Neural progenitor cell (in vitro differentiated cells): ENCODE data around the gene AUH. TPM values are rescaled to one million over a fixed set of nuclear protein-coding genes. Genes with fewer than 3 reads are reported as not detected.

Source experiments
- DNase-seq: peaks from one replicate; pipeline ENCODE4 v3.0.0-alpha.2; 2016; ENCODE audit warnings: low spot score
- H2AFZ ChIP-seq: fragments of 200-600 bp; sonication (generic); replicated peaks from 2 replicates; pipeline ENCODE4 v1.6.1; 2016; ENCODE audit warnings: antibody characterized with exemption
- H3F3A ChIP-seq: fragments of 200-600 bp; sonication (generic); 2 replicates; pipeline ENCODE4 v1.6.1; 2016; ENCODE audit warnings: antibody characterized with exemption, low read depth
- H3K27ac ChIP-seq: fragments of 200-600 bp; sonication (generic); 2 replicates; pipeline ENCODE4 v1.5.1; 2016; ENCODE audit warnings: mild to moderate bottlenecking
- H3K27me3 ChIP-seq: fragments of 200-600 bp; sonication (generic); 2 replicates; pipeline ENCODE4 v1.6.1; 2016; ENCODE audit warnings: mild to moderate bottlenecking, moderate library complexity
- H3K36me3 ChIP-seq: fragments of 200-600 bp; sonication (generic); 2 replicates; pipeline ENCODE4 v1.5.1; 2016
- H3K4me1 ChIP-seq: fragments of 200-600 bp; sonication (generic); 2 replicates; pipeline ENCODE4 v1.6.1; 2016; ENCODE audit warnings: mixed run types
- H3K4me2 ChIP-seq: fragments of 200-600 bp; sonication (generic); 2 replicates; pipeline ENCODE4 v1.6.1; 2016
- H3K4me3 ChIP-seq: fragments of 200-600 bp; sonication (generic); 2 replicates; pipeline ENCODE4 v1.5.1; 2016
- H3K79me2 ChIP-seq: fragments of 200-600 bp; sonication (generic); 2 replicates; pipeline ENCODE4 v1.6.1; 2016; ENCODE audit warnings: low read depth
- H3K9ac ChIP-seq: fragments of 200-600 bp; sonication (generic); 2 replicates; pipeline ENCODE4 v1.6.1; 2016
- H3K9me3 ChIP-seq: fragments of 200-600 bp; sonication (generic); 2 replicates; pipeline ENCODE4 v1.5.1; 2016; ENCODE audit warnings: low read depth
- H4K20me1 ChIP-seq: fragments of 200-600 bp; sonication (generic); 2 replicates; pipeline ENCODE4 v1.6.1; 2016; ENCODE audit warnings: low read depth
- H3K27ac Mint-ChIP-seq: 3 replicates; pipeline ENCODE4 v1.8.0; 2021; ENCODE audit warnings: mixed read lengths
- H3K27me3 Mint-ChIP-seq: 2 replicates; pipeline ENCODE4 v1.8.0; 2022; ENCODE audit warnings: low read depth, mild to moderate bottlenecking, inconsistent platforms, moderate library complexity, mixed read lengths; ENCODE audit not compliant: insufficient read depth
- H3K36me3 Mint-ChIP-seq: 3 replicates; pipeline ENCODE4 v1.8.0; 2021; ENCODE audit warnings: mixed read lengths
- H3K4me1 Mint-ChIP-seq: 3 replicates; pipeline ENCODE4 v1.8.0; 2021; ENCODE audit warnings: mixed read lengths
- H3K4me3 Mint-ChIP-seq: 3 replicates; pipeline ENCODE4 v1.8.0; 2021; ENCODE audit warnings: mild to moderate bottlenecking, moderate library complexity, mixed read lengths
- H3K9me3 Mint-ChIP-seq: 3 replicates; pipeline ENCODE4 v1.8.0; 2020; ENCODE audit warnings: mixed read lengths
- CTCF ChIP-seq: fragments of 200-600 bp; sonication (generic); IDR thresholded peaks from 2 replicates; pipeline ENCODE4 v1.5.1; 2017; ENCODE audit warnings: antibody characterized with exemption, mild to moderate bottlenecking
- EZH2 ChIP-seq: fragments of 200-600 bp; sonication (generic); IDR thresholded peaks from 2 replicates; pipeline ENCODE4 v1.6.1; 2017; ENCODE audit warnings: antibody characterized with exemption, mild to moderate bottlenecking, moderate library complexity
- EZH2phosphoT487 ChIP-seq: fragments of 200-600 bp; sonication (generic); IDR thresholded peaks from 2 replicates; pipeline ENCODE4 v1.6.1; 2017; ENCODE audit warnings: antibody characterized with exemption
- total RNA-seq: library from RNA; depleted of rRNA; stranded (reverse); fragments of >200 nt; gene quantifications from 2 replicates; pipeline ENCODE4 v1.2.3, GENCODE V29; 2015; ENCODE audit warnings: low replicate concordance

Gene AUH
- total RNA-seq, 1 donor from 2014 or later = 17.3 TPM

- Mint-ChIP-seq H3K36me3 (peaks cover 6% of the 10 kb centered on the region), H3K9me3 (no peaks in the 10 kb centered on the region), H3K4me3 (no peak overlapping the region), H3K4me1 (no peaks in the 10 kb centered on the region), H3K27ac (no peak overlapping the region), H3K27me3 (peaks cover 2% of the 10 kb centered on the region)
- H3K4me1 ChIP-seq = no peaks in the 10 kb centered on the region
- no peaks in the 10 kb centered on the region for H4K20me1 ChIP-seq
- TF ChIP-seq CTCF (no peak), EZH2phosphoT487 (no peak), EZH2 (no peak)
- no peaks in the 10 kb centered on the region for H3K79me2 ChIP-seq
- no peak overlapping the region for H3K27ac ChIP-seq
- H3K36me3 ChIP-seq = no peaks in the 10 kb centered on the region
- no peak overlapping the region for H3K4me2 ChIP-seq
- H3K4me3 ChIP-seq = no peak overlapping the region
- no peak overlapping the region for H2AFZ ChIP-seq
- no peak overlapping the region for H3K9ac ChIP-seq
- H3K9me3 ChIP-seq = no peaks in the 10 kb centered on the region
- H3K27me3 ChIP-seq = no peaks in the 10 kb centered on the region
- DNase-seq = no peak
- no peaks in the 10 kb centered on the region for H3F3A ChIP-seq
Observed at GRCh38 chr9:91214086-91214485, 147.6 kb downstream of the AUH start.

- no peak overlapping the region for H3K27ac ChIP-seq
- Mint-ChIP-seq H3K4me1 (no peaks in the 10 kb centered on the region), H3K4me3 (no peak overlapping the region), H3K36me3 (peaks cover 3% of the 10 kb centered on the region), H3K27ac (no peak overlapping the region), H3K9me3 (no peaks in the 10 kb centered on the region), H3K27me3 (peaks cover 2% of the 10 kb centered on the region)
- no peaks in the 10 kb centered on the region for H3F3A ChIP-seq
- H3K79me2 ChIP-seq = no peaks in the 10 kb centered on the region
- H3K9me3 ChIP-seq = no peaks in the 10 kb centered on the region
- no peak overlapping the region for H3K9ac ChIP-seq
- H3K27me3 ChIP-seq = no peaks in the 10 kb centered on the region
- DNase-seq = no peak
- H4K20me1 ChIP-seq = no peaks in the 10 kb centered on the region
- H3K4me1 ChIP-seq = no peaks in the 10 kb centered on the region
- H3K4me3 ChIP-seq = no peak overlapping the region
- no peak overlapping the region for H2AFZ ChIP-seq
- TF ChIP-seq EZH2 = no peak
- TF ChIP-seq EZH2phosphoT487 = no peak
- TF ChIP-seq CTCF = no peak
- H3K4me2 ChIP-seq = no peak overlapping the region
- H3K36me3 ChIP-seq = no peaks in the 10 kb centered on the region
Observed at GRCh38 chr9:91212596-91213243, 149.0 kb downstream of the AUH start.

GRCh38 chr9:91211919-91212318, 149.8 kb downstream of the AUH start:
- H3K4me1 ChIP-seq = no peaks in the 10 kb centered on the region
- H3F3A ChIP-seq = no peaks in the 10 kb centered on the region
- no peak overlapping the region for H3K4me3 ChIP-seq
- H2AFZ ChIP-seq = no peak overlapping the region
- no peaks in the 10 kb centered on the region for H3K79me2 ChIP-seq
- Mint-ChIP-seq H3K36me3 (peaks cover 3% of the 10 kb centered on the region), H3K27ac (no peak overlapping the region), H3K4me3 (no peak overlapping the region), H3K9me3 (no peaks in the 10 kb centered on the region), H3K4me1 (no peaks in the 10 kb centered on the region), H3K27me3 (peaks cover 2% of the 10 kb centered on the region)
- H3K9me3 ChIP-seq = no peaks in the 10 kb centered on the region
- no peaks in the 10 kb centered on the region for H3K27me3 ChIP-seq
- no peak for DNase-seq
- H3K36me3 ChIP-seq = no peaks in the 10 kb centered on the region
- no peak overlapping the region for H3K9ac ChIP-seq
- H3K4me2 ChIP-seq = no peak overlapping the region
- no peak for TF ChIP-seq EZH2phosphoT487
- no peak for TF ChIP-seq CTCF
- TF ChIP-seq EZH2 = no peak
- H3K27ac ChIP-seq = no peak overlapping the region
- no peaks in the 10 kb centered on the region for H4K20me1 ChIP-seq
